IMR-90 (cell line): Measurements from ENCODE around the gene ZBP1. TPM values are rescaled to one million over a fixed set of nuclear protein-coding genes. Genes with fewer than 3 reads are reported as not detected.

Source experiments
- ATAC-seq: fragments of 200-7000 bp; cut with Tn5 transposase; 2 replicates; pipeline ENCODE4 v1.9.1; 2020; ENCODE audit warnings: low read depth, mild to moderate bottlenecking, moderate library complexity
- BruUV-seq: library from RNA; stranded (reverse); fragments of 400-500 nt; replicated peaks from 2 replicates; lab custom pipeline; 2021; lab: Mats Ljungman, UMichigan
- CTCF ChIA-PET: fragments of 300-600 bp; formaldehyde crosslinking; extraction: SDS; loops from one replicate; lab custom pipeline; 2021; ENCODE audit warnings: antibody characterized with exemption; lab: Yijun Ruan, JAX
- POLR2A ChIA-PET: fragments of 300-600 bp; sonication (Branson Sonifier 250); formaldehyde crosslinking; loops from one replicate; lab custom pipeline; 2022; ENCODE audit warnings: antibody characterized with exemption; ENCODE audit not compliant: unreplicated experiment; lab: Charles Lee
- DNase-seq: peaks from one replicate; pipeline ENCODE4 v3.0.0; 2013
- H2AFZ ChIP-seq: replicated peaks from 2 replicates; pipeline ENCODE3; 2013; ENCODE audit warnings: low read length, mild to moderate bottlenecking; ENCODE audit not compliant: poor library complexity
- H2AK5ac ChIP-seq: 2 replicates; pipeline ENCODE4 v1.6.1; 2013; ENCODE audit warnings: low read depth, low read length, inconsistent platforms
- H2AK9ac ChIP-seq: replicated peaks from 2 replicates; pipeline ENCODE3; 2013; ENCODE audit warnings: mild to moderate bottlenecking, low read depth, low read length, moderate library complexity; ENCODE audit not compliant: poor library complexity
- H2BK120ac ChIP-seq: 2 replicates; pipeline ENCODE4 v1.6.1; 2013; ENCODE audit warnings: low read depth, low read length, inconsistent platforms
- H2BK15ac ChIP-seq: 3 replicates; pipeline ENCODE4 v1.6.1; 2013; ENCODE audit warnings: low read depth, low read length, inconsistent platforms
- H2BK20ac ChIP-seq: 2 replicates; pipeline ENCODE4 v1.6.1; 2013; ENCODE audit warnings: low read depth, mild to moderate bottlenecking, inconsistent platforms, low read length, moderate library complexity
- H2BK5ac ChIP-seq: 2 replicates; pipeline ENCODE4 v1.6.1; 2013; ENCODE audit warnings: mild to moderate bottlenecking, low read depth, low read length, inconsistent platforms; ENCODE audit not compliant: poor library complexity, severe bottlenecking
- H3K14ac ChIP-seq: replicated peaks from 2 replicates; pipeline ENCODE4 v1.6.1; 2013; ENCODE audit warnings: low read depth, low read length, inconsistent platforms
- H3K18ac ChIP-seq: 2 replicates; pipeline ENCODE4 v1.6.1; 2013; ENCODE audit warnings: low read depth, low read length, control low read depth
- H3K23ac ChIP-seq: 2 replicates; pipeline ENCODE4 v1.6.1; 2013; ENCODE audit warnings: low read depth, low read length, inconsistent platforms
- H3K27ac ChIP-seq: 2 replicates; pipeline ENCODE4 v1.5.1; 2013; ENCODE audit warnings: mild to moderate bottlenecking, control low read depth, low read length; ENCODE audit not compliant: insufficient read depth
- H3K27me3 ChIP-seq: 2 replicates; pipeline ENCODE4 v1.6.1; 2013; ENCODE audit warnings: low read length; ENCODE audit not compliant: control insufficient read depth, insufficient read depth
- H3K36me3 ChIP-seq: 2 replicates; pipeline ENCODE4 v1.6.1; 2013; ENCODE audit warnings: low read length, mixed read lengths; ENCODE audit not compliant: control insufficient read depth, insufficient read depth
- H3K4ac ChIP-seq: 2 replicates; pipeline ENCODE4 v1.6.1; 2013; ENCODE audit warnings: low read depth, low read length, inconsistent platforms
- H3K4me1 ChIP-seq: 2 replicates; pipeline ENCODE4 v1.6.1; 2013; ENCODE audit warnings: low read length, mixed read lengths; ENCODE audit not compliant: control insufficient read depth, insufficient read depth
- H3K4me2 ChIP-seq: 2 replicates; pipeline ENCODE4 v1.6.1; 2013; ENCODE audit warnings: low read depth, mild to moderate bottlenecking, control low read depth, low read length, moderate library complexity
- H3K4me3 ChIP-seq: 2 replicates; pipeline ENCODE4 v1.5.1; 2013; ENCODE audit warnings: low read depth, mild to moderate bottlenecking, control low read depth, low read length, moderate library complexity; ENCODE audit not compliant: insufficient read depth
- H3K56ac ChIP-seq: 2 replicates; pipeline ENCODE4 v1.6.1; 2013; ENCODE audit warnings: low read length, inconsistent platforms; ENCODE audit not compliant: insufficient read depth; ENCODE audit errors: extremely low read depth
- H3K79me1 ChIP-seq, 2 experiments: 2 replicates each; pipeline ENCODE4 v1.6.1; 2013; ENCODE audit warnings: low read length in 2 of 2, inconsistent platforms in 1 of 2, low read depth in 1 of 2
- H3K9ac ChIP-seq: 2 replicates; pipeline ENCODE4 v1.6.1; 2013; ENCODE audit warnings: low read depth, low read length, control low read depth
- H3K9me1 ChIP-seq: 2 replicates; pipeline ENCODE4 v1.6.1; 2013; ENCODE audit warnings: low read length, inconsistent platforms; ENCODE audit not compliant: insufficient read depth
- H3K9me3 ChIP-seq: 2 replicates; pipeline ENCODE4 v1.6.1; 2013; ENCODE audit warnings: low read length; ENCODE audit not compliant: control insufficient read depth, insufficient read depth
- H4K20me1 ChIP-seq: 2 replicates; pipeline ENCODE4 v1.6.1; 2013; ENCODE audit warnings: low read length, inconsistent platforms; ENCODE audit not compliant: insufficient read depth
- H4K5ac ChIP-seq: 2 replicates; pipeline ENCODE4 v1.6.1; 2013; ENCODE audit warnings: mild to moderate bottlenecking, low read depth, low read length, control low read depth
- H4K8ac ChIP-seq, 2 experiments: 2 replicates each; pipeline ENCODE4 v1.6.1; 2013; ENCODE audit warnings: low read depth in 2 of 2, low read length in 2 of 2, control low read depth in 1 of 2, inconsistent platforms in 1 of 2
- H4K91ac ChIP-seq: 2 replicates; pipeline ENCODE4 v1.6.1; 2013; ENCODE audit warnings: low read depth, low read length, inconsistent platforms; ENCODE audit not compliant: insufficient read depth
- CHD1 ChIP-seq: IDR thresholded peaks from 2 replicates; pipeline ENCODE4 v1.6.1; 2012; ENCODE audit warnings: low read depth, low read length, improper control_type of control experiment
- MAFK ChIP-seq: IDR thresholded peaks from 2 replicates; pipeline ENCODE4 v1.6.1; 2012; ENCODE audit warnings: low read depth, low read length, improper control_type of control experiment
- RCOR1 ChIP-seq: IDR thresholded peaks from 2 replicates; pipeline ENCODE4 v1.6.1; 2012; ENCODE audit warnings: mild to moderate bottlenecking, low read length, improper control_type of control experiment; ENCODE audit not compliant: insufficient replicate concordance
- WGBS, 2 experiments: methylation state at CpG; one replicate each; pipeline versions ENCODE4 v1.1.5 to v1.1.7; 2013; ENCODE audit warnings: missing lambda C conversion rate in 2 of 2; ENCODE audit not compliant: insufficient read length in 1 of 2; ENCODE audit errors: extremely low coverage in 2 of 2; 5-methylcytosine and 5-hydroxymethylcytosine counted together
- dilution Hi-C: fragments of 300-500 bp; cut with HindIII; formaldehyde crosslinking; loops from one replicate; pipeline ENCODE4 v1.14.3; 2018; ENCODE audit warnings: low sequenced_read_pairs; ENCODE audit not compliant: unreplicated experiment
- in situ Hi-C: fragments of 300-500 bp; cut with MboI; formaldehyde crosslinking; loops from 3 replicates; pipeline ENCODE4 v1.14.3; 2019; ENCODE audit warnings: low sequenced_read_pairs, inconsistent platforms, mixed read lengths
- intact Hi-C: fragments of 100-400 bp; cut with micrococcal nuclease; formaldehyde crosslinking; loops from 2 replicates; pipeline ENCODE4 v1.10.0; 2022
- polyA plus RNA-seq, 3 experiments: library from polyadenylated mRNA; depleted of rRNA; stranded (reverse); fragments of >200 nt; gene quantifications; 2 replicates each; pipeline ENCODE4 v1.2.3, GENCODE V29; 2012; ENCODE audit warnings: low replicate concordance in 1 of 3
- total RNA-seq: library from RNA; depleted of rRNA; stranded (reverse); fragments of >200 nt; gene quantifications from 2 replicates; pipeline ENCODE4 v1.2.3, GENCODE V29; 2012

Gene ZBP1
- total and polyA plus RNA-seq, 2 of the 4 experiments (the other 2 are of a cell fraction), result not detected

DNA sequence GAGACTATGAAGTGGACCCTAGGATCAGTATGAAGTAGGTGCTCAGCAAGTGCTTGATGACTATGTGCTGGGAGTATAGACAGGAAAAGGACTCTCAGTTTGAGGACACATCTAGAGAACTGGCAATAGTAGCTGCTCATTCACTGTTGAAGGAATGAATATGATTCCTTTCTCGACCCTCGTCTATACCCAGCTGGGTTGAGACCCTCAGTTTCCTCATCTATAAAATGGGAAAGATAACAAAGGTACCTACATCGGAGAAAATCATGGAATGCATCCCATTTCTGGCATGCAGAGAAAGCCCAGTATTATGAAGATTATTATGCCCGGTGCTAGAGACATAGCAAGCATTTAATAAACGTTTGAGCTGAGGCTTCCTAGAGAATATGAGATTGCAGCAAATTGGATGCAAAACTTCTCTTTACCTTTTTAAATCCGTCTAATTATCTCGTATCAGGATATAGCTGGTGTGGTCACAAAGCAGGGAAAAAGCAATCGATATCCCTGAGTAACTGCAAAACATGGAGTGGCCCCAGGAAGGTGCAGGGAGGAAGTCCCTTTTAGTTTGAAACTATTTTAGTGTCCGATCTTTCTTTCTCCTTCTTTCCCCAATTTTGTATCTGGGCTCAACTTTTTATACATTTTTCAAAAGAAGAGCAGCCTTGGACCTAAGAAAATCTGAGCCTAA, 62.2 kb downstream of the ZBP1 start:
- dilution Hi-C loops, result no loop called here
- ChIA-PET CTCF (no interaction called here), POLR2A (no interaction called here)
- no peak overlapping the region for H4K8ac ChIP-seq
- DNase-seq (no peak), ATAC-seq (no peak)
- no peak overlapping the region for H4K5ac ChIP-seq
- H3K4me2 ChIP-seq, result no peak overlapping the region
- BruUV-seq, result no TSS peak
- no peak overlapping the region for H3K4ac ChIP-seq
- H2BK20ac ChIP-seq, result no peak overlapping the region
- H3K4me3 ChIP-seq, result no peak overlapping the region
- no peak overlapping the region for H4K91ac ChIP-seq
- intact Hi-C loops, result no loop called here
- H3K79me1 ChIP-seq, result no peaks in the 10 kb centered on the region
- no peak overlapping the region for H2AK9ac ChIP-seq
- no peak overlapping the region for H2AK5ac ChIP-seq
- H3K4me1 ChIP-seq, result no peaks in the 10 kb centered on the region
- H3K14ac ChIP-seq, result no peak overlapping the region
- TF ChIP-seq MAFK (no peak), CHD1 (no peak), RCOR1 (no peak)
- no peaks in the 10 kb centered on the region for H3K9me3 ChIP-seq
- peaks cover 7% of the 10 kb centered on the region for H3K27me3 ChIP-seq
- no peaks in the 10 kb centered on the region for H3K36me3 ChIP-seq
- H3K18ac ChIP-seq, result no peak overlapping the region
- H4K20me1 ChIP-seq, result no peaks in the 10 kb centered on the region
- H2AFZ ChIP-seq, result no peak overlapping the region
- in situ Hi-C loops, result no loop called here
- WGBS, 2 experiments, result no CpG with 5 or more reads among the region's 9 CpGs
- H2BK5ac ChIP-seq, result no peak overlapping the region
- no peak overlapping the region for H3K56ac ChIP-seq
- H3K9ac ChIP-seq, result no peak overlapping the region
- no peak overlapping the region for H3K23ac ChIP-seq
- H3K9me1 ChIP-seq, result no peaks in the 10 kb centered on the region
- no peak overlapping the region for H2BK15ac ChIP-seq
- H3K27ac ChIP-seq, result no peak overlapping the region
- H2BK120ac ChIP-seq, result no peak overlapping the region
